ENCODE measurements around the gene RUSC1.

The RUSC1 gene

DNA sequence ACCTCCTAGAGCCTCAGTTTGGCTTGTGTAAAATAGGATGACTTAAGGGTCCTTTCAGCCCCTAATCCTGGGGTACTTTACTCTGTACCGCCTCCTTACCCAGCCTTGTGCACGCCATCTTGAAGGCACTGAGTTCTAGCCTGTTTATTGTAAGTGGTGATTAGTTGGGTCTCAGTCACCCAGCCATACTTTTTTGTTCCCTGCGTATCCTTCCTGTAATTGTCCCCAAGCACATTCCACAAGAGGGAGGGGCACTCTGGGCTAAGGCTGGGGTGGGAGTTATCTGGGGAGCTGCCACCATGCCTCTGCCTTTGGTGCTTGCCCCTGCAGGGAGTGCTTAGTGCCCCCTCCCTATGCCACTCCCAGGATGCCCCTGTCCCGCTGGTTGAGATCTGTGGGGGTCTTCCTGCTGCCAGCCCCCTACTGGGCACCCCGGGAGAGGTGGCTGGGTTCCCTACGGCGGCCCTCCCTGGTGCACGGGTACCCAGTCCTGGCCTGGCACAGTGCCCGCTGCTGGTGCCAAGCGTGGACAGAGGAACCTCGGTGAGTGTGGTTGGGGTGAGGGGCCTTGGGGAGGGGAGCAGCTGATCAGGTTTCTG, 11.2 kb upstream of the RUSC1 start:
- TF ChIP-seq, protein P1, sequence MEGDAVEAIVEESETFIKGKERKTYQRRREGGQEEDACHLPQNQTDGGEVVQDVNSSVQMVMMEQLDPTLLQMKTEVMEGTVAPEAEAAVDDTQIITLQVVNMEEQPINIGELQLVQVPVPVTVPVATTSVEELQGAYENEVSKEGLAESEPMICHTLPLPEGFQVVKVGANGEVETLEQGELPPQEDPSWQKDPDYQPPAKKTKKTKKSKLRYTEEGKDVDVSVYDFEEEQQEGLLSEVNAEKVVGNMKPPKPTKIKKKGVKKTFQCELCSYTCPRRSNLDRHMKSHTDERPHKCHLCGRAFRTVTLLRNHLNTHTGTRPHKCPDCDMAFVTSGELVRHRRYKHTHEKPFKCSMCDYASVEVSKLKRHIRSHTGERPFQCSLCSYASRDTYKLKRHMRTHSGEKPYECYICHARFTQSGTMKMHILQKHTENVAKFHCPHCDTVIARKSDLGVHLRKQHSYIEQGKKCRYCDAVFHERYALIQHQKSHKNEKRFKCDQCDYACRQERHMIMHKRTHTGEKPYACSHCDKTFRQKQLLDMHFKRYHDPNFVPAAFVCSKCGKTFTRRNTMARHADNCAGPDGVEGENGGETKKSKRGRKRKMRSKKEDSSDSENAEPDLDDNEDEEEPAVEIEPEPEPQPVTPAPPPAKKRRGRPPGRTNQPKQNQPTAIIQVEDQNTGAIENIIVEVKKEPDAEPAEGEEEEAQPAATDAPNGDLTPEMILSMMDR (IDR thresholded peaks at IDR 0.05): no peak

DNA sequence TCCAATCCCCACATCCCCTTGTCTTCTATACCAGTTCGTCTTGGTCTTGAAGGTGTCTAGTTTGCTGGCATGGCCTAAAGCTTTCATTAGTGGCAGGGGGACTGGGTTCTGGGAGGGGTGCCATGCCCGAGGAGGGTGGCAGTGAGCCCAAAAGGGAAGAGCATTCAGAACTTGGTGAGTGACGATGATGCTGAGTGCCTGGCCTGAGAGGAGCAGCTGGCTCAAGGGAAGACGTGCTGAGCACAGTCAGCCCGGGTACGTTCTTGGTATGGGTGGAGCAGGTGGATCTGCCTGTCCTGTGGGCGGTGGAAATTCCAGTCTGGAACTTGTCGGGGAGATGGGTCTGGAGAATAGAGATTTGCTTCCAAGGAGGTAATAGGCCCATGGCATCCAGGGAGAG, 7.4 kb upstream of the RUSC1 start:
- TF ChIP-seq, protein P1 (IDR thresholded peaks at IDR 0.05): no peak

DNA sequence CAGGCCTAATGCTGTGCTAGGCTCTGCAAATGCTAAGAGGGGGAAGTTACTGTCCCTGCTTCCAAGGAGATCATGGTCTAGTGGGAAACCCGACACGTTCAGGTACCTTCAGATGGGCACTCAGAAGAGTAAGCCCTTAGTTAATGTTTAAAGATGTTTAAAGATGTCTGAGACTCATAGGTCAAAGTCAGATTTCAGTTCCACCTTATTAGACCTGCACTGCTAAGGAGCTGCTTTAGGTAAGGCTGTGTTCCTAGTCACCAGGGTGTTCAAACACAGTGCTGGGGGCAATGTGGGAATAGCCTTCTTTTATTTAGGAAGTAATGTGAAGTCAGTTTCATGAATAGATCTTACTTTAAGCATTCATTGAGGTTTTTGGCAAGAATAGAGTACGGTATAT, 3.8 kb upstream of the RUSC1 start:
- TF ChIP-seq, protein P1 (IDR thresholded peaks at IDR 0.05): no peak

DNA sequence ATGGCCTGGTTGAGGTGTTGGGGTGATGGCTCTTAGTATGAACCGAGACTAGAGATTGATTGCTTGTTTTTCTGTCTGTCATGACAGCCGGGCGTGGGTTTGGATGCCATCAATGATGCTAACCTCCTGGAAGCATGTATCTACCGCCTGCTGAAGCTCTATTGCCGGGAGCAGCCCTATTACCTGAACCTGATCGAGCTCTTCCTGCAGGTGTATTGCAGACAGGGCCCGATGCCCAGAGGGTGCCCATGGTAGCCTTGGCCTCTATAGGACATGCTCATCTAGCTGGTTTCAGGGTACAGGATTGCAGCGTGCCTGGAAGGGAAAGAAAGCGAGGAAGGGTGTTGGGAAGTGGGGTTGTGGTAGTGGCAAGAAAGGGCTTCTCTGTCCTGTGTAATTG, 2.6 kb upstream of the RUSC1 start:
- TF ChIP-seq, protein P1 (IDR thresholded peaks at IDR 0.05): no peak

DNA sequence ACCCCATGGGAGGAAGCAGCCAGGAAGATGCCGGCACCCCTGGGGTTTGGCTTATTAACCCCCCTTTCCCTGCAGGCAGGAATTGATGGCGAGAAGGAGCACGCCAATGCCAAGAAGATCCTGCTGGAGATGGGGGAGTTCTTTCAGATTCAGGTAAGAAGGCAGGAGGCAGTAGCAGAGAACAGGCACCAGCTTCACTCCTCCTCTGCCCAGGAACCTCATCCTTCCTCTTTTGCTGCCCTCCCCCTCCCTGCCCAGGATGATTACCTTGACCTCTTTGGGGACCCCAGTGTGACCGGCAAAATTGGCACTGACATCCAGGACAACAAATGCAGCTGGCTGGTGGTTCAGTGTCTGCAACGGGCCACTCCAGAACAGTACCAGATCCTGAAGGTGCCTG, 1.2 kb upstream of the RUSC1 start:
- TF ChIP-seq, protein P1 (IDR thresholded peaks at IDR 0.05): no peak

DNA sequence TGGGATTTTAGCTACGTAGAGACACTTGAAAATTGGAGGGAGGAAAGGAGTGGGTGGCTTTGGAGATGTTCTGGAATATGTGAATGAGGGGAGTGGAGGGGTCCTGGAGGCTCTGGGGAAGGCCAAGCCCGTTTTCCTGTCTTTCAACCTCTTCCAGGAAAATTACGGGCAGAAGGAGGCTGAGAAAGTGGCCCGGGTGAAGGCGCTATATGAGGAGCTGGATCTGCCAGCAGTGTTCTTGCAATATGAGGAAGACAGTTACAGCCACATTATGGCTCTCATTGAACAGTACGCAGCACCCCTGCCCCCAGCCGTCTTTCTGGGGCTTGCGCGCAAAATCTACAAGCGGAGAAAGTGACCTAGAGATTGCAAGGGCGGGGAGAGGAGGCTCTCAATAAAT, 442 bp upstream of the RUSC1 start:
- TF ChIP-seq, protein P1 (IDR thresholded peaks at IDR 0.05): no peak

DNA sequence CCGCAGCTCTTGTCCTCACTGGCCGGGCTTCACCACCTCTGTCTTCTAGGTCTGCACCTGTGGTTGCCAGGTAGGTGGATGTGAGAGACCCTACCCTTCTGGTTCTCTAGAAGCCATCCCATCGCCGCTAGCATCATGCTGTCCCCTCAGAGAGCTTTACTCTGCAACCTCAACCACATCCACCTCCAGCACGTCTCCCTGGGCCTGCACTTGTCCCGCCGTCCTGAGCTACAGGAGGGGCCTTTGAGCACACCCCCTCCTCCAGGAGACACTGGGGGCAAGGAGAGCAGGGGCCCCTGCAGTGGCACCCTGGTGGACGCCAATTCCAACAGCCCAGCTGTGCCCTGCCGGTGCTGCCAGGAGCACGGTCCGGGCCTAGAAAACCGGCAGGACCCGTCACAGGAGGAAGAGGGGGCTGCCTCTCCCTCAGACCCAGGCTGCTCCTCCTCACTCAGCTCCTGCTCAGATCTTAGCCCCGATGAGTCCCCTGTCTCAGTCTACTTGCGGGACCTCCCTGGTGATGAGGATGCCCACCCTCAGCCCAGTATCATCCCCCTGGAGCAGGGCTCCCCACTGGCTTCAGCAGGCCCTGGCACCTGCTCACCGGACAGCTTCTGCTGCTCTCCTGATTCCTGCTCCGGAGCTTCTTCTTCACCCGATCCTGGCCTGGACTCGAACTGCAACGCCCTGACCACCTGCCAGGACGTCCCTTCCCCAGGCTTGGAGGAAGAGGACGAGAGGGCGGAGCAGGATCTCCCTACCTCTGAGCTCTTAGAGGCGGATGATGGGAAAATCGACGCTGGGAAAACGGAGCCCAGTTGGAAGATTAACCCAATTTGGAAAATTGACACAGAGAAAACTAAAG, 1.2 kb downstream of the RUSC1 start:
- TF ChIP-seq, protein P1 (IDR thresholded peaks at IDR 0.05): no peak
